Fibroblast of peridontal ligament (primary cell): ENCODE data around the gene AKAP12.
A peak's percentile ranks its signal among the peaks of the same experiment; 100 is the strongest.
"Not testable (repeated sequence)": the region's sequence is repeated elsewhere in the genome, so short reads cannot be mapped to it uniquely, and the experiment has no call there.

ENCODE experiments used
- DNase-seq: peaks from one replicate; pipeline ENCODE4 v3.0.0-alpha.2; 2010; ENCODE audit errors: extremely low read depth

Gene AKAP12

DNA sequence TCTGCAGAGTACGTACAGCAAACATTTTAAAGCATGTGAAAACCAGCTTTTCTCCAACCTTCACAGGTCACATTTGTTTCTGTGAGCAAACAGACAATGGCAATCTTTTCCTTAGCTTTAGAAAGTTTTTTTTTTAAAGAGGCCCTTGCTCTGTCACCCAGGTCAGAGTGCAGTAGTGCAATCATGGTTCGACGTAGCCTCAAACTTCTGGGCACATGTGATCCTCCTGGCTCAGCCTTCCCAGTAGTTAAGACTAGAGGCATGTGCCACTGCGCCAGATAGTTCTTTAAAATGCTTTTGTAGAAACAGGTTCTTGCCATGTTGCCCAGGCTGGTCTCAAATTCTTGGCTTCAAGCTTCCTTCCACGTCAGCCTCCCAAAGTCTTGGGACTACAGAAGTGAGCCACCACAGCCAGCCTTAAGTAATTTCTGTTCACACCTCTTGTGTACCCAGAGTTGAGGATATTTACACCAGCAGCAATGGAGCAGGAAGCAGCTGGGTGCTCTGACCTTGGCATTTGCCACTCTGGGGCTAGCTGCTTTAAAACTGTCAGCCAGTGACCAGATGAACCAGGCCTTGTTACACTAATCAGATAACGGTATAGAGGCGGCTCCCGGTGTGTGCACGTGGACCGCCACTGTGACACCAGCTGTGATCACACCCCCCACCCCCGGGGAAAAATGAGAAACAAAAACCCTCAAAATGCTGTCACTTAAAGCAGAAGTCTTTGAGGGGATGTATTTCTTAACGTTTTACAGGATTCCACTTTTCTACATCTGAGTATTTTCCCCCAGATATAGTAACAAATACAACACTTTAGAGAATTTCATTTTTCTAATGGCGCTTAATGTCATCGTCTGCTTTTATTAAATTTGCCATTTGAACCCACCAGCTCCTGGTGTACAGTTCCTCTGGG, 71.3 kb downstream of the AKAP12 start:
- no peak for DNase-seq

DNA sequence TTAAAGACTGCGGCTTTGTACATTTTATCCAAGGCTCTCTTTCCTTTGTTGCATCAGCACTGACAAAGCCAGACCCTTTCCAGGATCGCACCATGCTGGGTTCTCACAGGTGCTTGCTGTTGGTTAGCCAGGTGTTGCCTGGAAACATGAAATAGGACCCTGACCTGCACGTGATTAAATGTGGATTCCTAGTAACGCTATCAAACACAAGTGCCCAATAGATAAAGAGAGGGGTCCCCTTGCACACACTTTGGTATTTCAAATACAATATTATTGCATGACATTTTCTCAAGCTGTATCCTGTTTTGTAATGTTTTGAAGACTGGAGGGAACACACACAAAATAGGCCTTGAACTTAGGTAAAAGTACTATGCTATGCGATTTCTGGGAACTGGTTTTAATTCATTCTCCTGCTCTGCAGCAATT, 73.3 kb downstream of the AKAP12 start:
- no peak for DNase-seq

DNA sequence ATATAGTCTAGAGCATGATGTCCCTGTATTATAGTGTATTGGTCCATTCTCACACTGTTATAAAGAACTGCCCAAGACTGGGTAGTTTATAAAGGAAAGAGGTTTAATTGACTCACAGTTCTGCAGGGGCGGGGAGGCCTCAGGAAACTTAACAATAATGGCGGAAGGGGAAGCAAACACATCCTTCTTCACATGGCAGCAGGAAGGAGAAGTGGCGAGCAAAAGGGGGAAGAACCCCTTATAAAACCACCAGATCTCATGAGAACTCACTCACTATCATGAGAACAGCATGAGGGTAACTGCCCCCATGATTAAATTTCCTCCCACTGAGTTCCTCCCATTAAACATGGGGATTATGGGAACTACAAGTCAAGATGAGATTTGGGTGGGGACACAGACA, 75.9 kb downstream of the AKAP12 start:
- DNase-seq, result not testable (repeated sequence)

DNA sequence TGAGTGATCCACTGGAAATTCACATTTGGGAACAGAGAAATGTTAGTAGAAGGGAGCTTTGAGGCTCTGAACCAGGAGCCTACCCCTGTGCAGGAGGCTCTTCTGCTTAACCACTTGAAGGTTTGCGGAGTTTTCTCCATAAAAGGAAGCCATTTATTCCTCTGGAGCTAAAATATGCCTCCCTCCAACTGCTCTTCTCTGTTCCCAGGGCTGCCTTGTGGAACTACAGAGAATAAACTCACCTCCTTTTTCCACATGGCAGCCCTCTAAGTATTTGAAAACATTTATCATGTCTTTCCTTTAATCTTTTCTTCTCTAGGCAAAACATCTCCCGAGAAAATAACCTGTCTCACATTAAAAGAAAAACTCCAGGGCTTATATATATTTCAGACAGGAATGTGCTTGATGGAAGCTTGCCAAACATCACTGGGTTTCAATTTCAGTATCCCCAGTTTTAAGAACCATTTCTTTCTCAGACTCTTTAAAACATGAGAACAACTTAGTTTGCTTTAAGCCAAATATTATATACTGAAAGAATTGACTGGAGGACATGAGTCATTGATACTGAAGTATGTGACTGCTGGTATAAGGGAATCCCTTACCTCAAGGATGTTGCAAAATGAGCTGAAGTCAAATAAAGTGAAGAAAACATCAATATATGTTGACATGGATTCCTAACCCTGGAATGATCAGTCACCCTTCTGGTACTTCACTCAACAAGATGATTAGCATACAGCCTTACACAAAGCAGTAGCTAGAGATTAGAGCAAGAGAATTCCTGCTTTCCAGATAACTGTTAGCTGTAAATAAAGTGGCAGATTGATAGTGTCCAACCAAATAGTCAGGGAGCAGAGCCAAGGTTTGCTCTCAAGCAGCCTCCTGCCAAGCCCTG, 77.6 kb downstream of the AKAP12 start:
- peak; percentile 77 for DNase-seq

DNA sequence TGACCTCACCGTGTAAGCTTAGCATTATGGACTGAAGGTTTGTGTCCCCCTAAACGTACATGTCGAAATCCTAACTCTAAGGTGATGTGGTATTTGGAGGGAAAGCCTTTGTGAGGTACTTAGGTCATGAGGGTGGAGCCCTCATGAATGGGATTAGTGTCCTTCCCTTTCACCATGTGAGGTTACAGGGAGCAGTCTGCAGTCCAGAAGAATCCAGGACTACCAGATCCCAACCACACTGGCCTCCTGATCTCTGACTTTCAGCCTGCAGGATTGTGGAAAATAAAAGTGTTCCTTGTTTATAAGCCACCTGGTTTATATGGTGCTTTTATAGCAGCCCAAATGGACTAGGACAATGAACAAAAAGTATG, 78.2 kb downstream of the AKAP12 start:
- DNase-seq, result no peak

DNA sequence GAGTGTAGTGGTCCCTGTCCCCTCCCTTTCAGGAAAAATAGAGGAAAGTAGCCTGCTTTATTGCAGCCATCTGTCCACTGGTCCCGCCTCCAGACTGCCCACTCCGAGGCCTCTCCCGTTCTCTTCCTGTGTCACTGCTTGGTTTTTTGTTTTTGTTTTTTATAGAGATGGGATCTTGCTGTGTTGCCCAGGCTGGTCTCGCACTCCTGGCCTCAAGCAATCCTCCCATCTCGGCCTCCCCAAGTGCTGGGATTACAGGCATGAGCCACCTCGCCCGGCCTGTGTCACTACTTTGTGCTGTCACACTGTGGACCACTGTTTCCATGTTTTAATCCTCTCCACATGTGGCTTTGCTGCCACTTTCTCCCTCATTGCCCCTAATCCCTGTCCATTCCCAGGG, 80.4 kb downstream of the AKAP12 start:
- no peak for DNase-seq

DNA sequence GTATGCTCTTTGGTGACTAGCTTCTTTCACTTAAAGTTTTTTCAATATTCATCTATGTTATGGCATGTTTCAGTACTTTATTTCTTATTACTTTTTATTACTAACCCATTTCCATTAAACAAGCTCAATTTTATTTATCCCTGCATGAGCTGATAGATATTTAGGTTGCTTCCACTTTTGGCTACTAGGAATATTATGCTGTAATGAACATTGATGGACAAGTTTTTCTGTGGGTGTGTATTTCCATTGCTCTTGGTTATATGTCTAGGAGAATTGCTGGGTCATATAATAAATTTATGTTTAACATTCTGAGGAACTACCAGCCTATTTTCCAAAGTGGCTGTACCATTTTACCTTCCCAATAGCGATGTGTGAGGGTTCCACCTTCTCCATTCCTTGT, 81.7 kb downstream of the AKAP12 start:
- no peak for DNase-seq

DNA sequence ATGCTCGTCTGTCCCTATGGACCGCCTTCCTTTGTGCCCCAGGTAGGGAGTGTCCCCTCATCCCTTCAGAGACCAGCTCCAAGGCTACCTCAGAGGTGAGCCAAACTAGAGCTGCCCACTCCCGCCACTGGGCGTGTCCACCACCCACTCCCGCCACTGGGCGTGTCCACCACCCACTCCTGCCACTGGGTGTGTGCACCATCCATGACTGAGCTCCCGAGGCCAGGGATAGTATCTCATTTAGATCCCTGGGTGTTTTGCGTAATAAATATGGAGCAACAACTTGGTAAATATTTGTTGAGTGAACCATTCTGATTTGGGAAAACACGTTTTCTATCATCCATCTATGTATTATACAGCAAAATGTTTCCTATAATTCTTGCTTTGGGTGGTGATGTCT, 82.8 kb downstream of the AKAP12 start:
- no peak for DNase-seq

DNA sequence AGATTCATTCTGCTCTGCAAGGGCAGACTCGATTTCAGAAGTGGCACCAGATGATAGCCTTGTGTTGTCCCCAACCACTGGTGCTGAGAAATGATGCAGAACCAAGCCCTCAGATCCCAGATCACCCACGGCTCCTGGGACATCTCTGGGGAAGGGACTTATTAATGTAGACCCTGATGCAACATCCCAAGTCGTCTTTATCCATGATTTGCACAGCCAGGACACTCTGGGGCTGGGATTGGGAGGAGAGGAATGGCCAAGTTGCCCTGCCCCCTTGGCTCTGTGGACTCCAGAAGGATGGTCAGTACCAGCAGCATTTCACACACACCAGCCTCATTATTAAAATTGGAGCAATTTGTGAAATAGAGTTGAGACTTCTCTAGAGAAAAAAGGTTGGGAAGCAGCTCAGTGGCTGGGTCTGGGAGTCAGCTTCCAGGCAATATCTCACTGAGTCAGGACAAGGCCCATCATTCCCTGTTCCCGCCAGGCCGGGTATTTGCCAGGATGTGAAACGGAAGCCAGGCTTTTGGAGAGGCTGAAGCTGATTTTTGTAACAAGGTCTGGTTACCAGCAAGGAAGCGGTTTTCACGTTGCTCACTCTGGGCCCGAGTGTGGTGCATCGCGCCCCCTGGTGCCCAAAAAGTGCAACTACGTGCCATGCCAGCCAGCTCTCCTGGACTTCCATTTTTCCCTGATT, 84.2 kb downstream of the AKAP12 start:
- peak; percentile 94 for DNase-seq

DNA sequence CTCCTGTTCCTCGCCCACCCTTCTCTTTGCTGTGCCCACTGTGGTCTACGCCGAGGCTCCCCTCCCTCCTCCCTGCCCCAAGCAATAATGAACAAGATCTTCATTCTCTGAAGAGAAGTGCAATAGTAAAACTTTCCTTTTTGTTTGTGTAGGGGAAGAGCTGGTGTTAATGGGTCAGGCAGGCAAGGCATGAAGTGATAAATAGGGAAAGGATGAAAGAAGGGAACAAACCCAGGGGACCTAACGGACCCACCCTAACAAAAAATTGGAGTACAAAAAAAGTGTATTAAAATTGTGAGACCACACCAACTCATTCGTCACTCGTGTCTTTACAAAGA, 84.7 kb downstream of the AKAP12 start:
- no peak for DNase-seq

DNA sequence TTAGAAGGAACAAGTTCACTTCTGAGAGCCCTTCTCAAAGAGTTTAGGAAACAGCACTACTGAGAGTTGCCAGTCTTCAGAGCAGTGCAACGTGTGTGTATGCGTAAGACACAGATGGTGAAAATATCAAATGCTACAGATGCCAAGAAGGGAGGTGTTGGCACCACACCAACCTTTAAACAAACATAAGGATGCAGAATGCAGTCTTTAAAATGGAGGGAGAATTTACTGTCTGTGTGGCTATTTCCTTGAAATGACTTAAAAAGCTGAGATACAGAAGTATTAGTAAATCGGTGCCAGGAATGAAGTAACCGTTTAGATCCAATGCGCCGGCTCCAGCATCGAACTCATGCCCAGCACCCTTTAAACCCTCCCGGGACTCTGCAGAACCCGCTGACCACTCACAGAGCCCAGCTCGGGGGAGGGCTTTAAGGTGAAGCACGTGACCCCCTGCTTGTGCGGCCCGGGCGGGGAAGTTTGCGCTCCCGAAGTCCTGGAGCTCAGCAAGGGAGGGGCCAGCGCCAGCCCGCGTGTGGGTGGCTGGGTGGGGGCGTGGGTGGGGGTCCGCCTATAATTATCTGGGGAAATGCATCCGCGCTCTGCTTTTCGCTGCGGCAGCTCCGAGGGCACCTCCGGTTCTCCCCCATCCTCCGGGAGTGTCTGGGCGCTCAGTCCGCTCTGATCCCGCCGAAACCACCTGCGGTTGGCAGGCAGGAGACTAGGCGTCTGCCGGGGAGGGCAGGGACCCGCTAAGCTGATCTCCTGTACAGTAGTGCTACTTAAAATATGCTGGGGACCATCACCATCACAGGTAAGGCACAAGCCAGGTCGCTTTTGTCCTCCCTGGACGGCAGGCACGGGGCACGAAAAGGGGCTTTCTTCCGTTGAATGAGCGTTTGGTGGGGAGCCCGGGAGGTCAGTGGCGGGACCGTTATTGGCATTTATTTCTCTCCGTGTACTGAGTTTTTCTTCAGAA, 85.6 kb downstream of the AKAP12 start:
- peak; percentile 76 for DNase-seq

DNA sequence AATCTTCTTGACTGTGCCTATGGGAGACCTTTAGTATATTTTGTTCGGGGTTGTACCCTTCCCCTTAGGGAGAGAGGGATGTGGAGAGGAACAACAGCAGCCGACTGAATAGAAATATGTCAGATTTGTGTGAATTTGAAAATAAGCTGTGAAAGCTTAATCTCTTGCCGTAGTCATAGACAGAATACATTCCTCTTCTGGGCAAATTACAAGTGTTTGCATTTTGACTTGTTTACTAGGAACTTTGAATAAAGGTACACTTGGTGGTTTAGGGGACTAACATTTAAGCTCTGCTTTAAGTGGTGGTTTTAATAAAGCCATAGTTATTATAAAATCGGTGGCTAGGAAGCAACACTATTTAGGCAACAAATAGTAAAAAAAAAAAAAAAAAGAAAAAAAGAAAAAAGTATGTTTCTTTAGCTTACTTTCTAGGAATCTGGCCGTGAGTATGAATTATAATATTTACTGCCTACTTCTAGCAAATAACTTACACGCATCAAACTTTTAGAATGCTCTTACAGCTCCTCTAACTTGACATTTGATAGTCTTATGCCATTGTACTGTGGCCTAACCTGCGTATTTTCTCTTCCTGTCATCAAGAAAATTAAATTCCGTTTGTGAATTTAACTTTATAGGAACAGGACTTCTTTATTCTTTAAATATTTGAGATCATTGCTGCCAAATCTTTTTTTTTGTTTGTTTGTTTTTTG, 86.5 kb downstream of the AKAP12 start:
- peak; percentile 21 for DNase-seq

DNA sequence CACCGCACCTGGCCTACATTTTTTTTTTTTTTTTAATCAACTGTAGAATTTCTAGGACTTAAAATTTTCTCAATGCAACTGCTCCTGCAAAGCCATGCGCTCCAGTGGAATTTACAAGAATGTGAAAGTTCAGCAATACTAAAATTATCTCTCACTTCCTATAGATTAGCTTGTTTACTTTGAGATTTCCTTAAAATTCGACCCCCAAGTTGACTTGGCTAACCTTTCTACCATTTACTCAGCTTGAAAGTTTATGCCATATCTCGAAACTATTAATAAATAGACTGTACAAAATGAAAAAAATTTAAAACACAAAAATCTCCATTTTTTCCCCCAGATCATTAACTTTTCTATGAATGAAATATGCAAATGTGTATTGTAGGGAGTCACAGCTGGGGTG, 87.3 kb downstream of the AKAP12 start:
- no peak for DNase-seq

DNA sequence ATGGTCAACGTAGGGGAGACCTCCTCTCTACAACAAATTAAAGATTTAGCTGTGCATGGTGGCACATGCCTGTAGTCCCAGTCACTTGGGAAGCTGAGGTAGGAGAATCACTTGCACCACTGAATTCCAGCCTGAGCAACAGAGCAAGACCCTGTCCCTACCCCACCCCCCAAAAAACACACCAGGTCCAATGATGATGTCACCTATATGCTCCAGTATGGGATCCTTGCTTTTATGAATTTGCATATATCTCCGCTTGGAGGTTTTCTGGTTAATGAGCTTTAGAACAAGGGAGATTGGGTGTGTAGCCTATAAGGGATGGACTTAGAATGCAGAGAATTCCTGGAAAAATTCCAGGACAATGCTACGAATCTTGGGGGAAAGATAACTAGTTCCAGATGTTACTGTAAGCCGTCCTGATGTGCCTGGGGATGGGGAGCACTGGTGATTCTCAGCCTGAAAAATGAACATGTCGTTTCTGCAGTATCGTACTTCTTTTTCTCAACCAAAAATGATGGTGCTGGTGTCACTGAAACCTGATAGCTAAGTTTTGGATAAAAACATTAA, 90.4 kb downstream of the AKAP12 start:
- DNase-seq, result peak; percentile 92

DNA sequence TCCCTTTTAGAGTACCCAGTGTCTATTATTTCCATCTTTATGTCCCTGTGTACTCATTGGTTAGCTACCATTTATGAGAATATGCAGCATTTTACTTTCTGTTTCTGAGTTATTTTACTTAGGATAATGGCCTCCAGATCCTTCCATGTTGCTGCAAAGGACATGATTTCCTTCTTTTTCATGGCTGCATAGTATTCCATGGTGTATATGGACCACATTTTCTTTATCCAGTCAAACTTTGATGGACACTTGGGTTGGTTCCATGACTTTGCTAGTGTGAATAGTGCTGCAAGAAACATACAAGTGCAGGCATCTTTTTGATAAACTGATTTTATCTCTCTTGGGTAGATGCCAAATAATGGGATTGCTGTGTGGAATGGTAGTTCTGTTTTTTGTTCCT, 96.2 kb downstream of the AKAP12 start:
- DNase-seq, result no peak

DNA sequence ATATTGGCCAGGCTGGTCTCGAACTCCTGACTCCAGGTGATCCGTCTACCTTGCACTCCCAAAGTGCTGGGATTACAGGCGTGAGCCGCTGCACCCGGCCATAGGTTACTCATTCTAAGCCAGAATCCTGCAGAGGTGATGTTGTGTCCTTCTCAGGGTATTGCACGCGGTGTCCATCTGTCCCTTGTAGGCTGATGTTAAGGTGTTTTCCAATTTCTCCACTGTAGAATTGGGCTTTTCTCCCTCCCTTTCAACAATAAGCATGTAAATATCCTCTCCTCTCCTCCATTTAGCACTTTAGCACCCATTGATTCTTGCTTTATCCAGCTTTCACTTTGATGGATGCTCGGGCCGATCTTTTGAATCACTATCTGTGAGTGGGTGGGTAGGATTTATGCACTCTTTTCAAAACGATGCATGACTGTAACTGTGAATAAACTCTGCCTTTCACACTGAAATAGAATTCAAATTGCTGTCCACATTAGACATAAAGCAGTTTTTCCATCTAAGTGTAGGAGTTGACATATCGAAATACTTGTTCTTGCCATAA, 99.0 kb downstream of the AKAP12 start:
- DNase-seq, result no peak

DNA sequence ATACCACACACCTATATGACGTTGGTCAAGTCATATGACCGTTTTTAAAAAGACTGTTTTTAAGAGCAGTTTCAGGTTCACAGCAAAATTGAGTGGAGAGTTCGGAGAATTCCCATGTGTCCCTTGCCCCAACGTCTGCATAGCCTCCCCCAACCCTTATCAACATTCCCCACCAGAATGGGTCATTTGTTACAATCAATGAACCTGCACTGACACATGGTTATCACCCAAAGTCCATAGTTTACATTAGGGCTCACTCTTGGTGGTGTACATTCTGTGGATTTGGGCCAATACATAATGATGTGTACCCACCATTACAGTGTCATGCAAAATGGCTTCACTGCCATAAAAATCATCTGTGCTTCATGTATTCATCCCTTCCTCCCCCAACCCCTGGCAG, 99.6 kb downstream of the AKAP12 start:
- DNase-seq, result no peak

DNA sequence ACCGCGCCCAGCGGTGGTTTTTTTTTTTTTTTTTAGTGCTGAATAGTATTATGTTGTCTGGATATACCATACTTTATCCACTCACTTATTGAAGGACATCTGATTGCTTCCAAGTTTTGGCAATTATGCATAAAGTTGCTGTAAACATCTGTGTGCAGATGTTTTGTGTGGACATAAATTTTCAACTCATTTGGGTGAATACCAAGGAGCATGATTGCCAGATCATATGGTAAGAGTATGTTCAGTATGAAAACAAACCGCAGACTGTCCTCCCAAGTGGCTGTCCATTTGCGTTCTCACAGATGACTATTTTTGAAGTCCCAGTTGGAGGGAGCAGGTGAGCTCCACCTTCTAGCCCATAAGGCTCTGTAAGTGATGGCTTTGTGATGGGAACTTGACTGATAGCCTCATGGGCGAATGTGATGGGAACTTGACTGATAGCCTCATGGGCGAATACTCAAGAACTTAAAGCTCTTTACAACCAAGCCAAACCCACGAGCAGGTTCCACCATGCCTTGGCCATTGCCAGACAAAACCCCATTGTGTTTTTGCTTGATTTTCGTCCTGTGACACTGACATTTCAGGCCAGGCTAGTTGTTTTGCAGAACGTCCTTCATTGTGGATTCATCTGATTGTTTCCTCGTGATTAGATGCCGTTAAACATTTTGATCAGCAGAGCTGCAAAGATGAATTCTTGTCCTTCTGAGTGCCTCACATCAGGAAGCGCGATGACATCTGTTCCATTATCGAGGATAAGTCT, 100.6 kb downstream of the AKAP12 start:
- no peak for DNase-seq
